Panc1 (cell line): ENCODE data around the gene METTL9. TPM values are rescaled to one million over a fixed set of nuclear protein-coding genes. Genes with fewer than 3 reads are reported as not detected.
A peak's percentile ranks its signal among the peaks of the same experiment; 100 is the strongest.

Experiments
- ATAC-seq: fragments of 200-7000 bp; cut with Tn5 transposase; 2 replicates; pipeline ENCODE4 v1.9.1; 2020; ENCODE audit warnings: mild to moderate bottlenecking, moderate library complexity
- BruUV-seq: library from RNA; stranded (reverse); fragments of 400-500 nt; replicated peaks from 2 replicates; lab custom pipeline; 2021; lab: Mats Ljungman, UMichigan
- CTCF ChIA-PET: fragments of 300-600 bp; sonication (Branson Sonifier 250); formaldehyde crosslinking; loops from one replicate; lab custom pipeline; 2022; ENCODE audit warnings: antibody characterized with exemption; lab: Charles Lee
- POLR2A ChIA-PET: fragments of 300-600 bp; sonication (Branson Sonifier 250); formaldehyde crosslinking; loops from one replicate; lab custom pipeline; 2022; ENCODE audit warnings: antibody characterized with exemption; lab: Charles Lee
- DNase-seq: peaks from one replicate; pipeline ENCODE4 v3.0.0-alpha.2; 2010; ENCODE audit warnings: low read depth, low spot score
- H3K27ac ChIP-seq: 2 replicates; pipeline ENCODE4 v1.5.1; 2011; ENCODE audit warnings: mild to moderate bottlenecking, low read length, inconsistent platforms
- H3K27me3 ChIP-seq: fragments of 200-500 bp; sonication (Bioruptor generic); 2 replicates; pipeline ENCODE4 v1.6.0; 2014; ENCODE audit warnings: low read length, inconsistent platforms; ENCODE audit not compliant: control insufficient read depth, insufficient read depth
- H3K36me3 ChIP-seq: fragments of 200-500 bp; sonication (Bioruptor generic); 2 replicates; pipeline ENCODE4 v1.5.1; 2014; ENCODE audit warnings: inconsistent platforms, mild to moderate bottlenecking, low read length, moderate library complexity; ENCODE audit not compliant: control insufficient read depth, insufficient read depth
- H3K4me1 ChIP-seq: 2 replicates; pipeline ENCODE4 v1.5.1; 2011; ENCODE audit warnings: inconsistent platforms, mild to moderate bottlenecking, low read length, moderate library complexity; ENCODE audit not compliant: control insufficient read depth, insufficient read depth
- H3K4me3 ChIP-seq, 2 experiments: 2 replicates each; pipeline ENCODE4 v1.5.1; 2011 to 2012; ENCODE audit warnings: low read depth in 2 of 2, low read length in 2 of 2, mild to moderate bottlenecking in 2 of 2, inconsistent platforms in 1 of 2, moderate library complexity in 1 of 2
- H3K9me3 ChIP-seq: fragments of 200-500 bp; sonication (Bioruptor generic); 2 replicates; pipeline ENCODE4 v1.5.1; 2014; ENCODE audit warnings: low read depth, mild to moderate bottlenecking, inconsistent platforms, low read length, moderate library complexity; ENCODE audit not compliant: control insufficient read depth, insufficient read depth
- CTCF ChIP-seq: fragments of 450-650 bp; IDR thresholded peaks from 2 replicates; pipeline ENCODE4 v1.5.1; 2017; ENCODE audit warnings: mild to moderate bottlenecking
- POLR2AphosphoS5 ChIP-seq: IDR thresholded peaks from 2 replicates; pipeline ENCODE4 v1.6.1; 2012; ENCODE audit warnings: mild to moderate bottlenecking, low read depth, low read length, moderate library complexity
- REST ChIP-seq, 2 experiments: IDR thresholded peaks; 2 replicates each; pipeline ENCODE4 v1.6.1; 2011 to 2012; ENCODE audit warnings: low read depth in 2 of 2, control low read depth in 1 of 2, low read length in 1 of 2, mild to moderate bottlenecking in 1 of 2, moderate library complexity in 1 of 2; ENCODE audit not compliant: insufficient read depth in 1 of 2
- SIN3A ChIP-seq: IDR thresholded peaks from 2 replicates; pipeline ENCODE4 v1.6.1; 2012; ENCODE audit warnings: low read depth, mild to moderate bottlenecking, low read length, moderate library complexity, borderline replicate concordance; ENCODE audit not compliant: insufficient read depth
- TCF7L2 ChIP-seq: IDR thresholded peaks from 2 replicates; pipeline ENCODE4 v1.6.1; 2011; ENCODE audit warnings: mild to moderate bottlenecking, low read depth, low read length, inconsistent platforms
- in situ Hi-C: cut with HindIII; loops from 2 replicates; pipeline ENCODE4 v1.10.0; 2016; ENCODE audit warnings: low sequenced_read_pairs, low pct_unique_long_range_greater_than_20kb
- intact Hi-C: fragments of 100-400 bp; cut with micrococcal nuclease; formaldehyde crosslinking; loops from one replicate; pipeline ENCODE4 v1.10.0; 2022; ENCODE audit not compliant: unreplicated experiment
- total RNA-seq: library from RNA; stranded (reverse); gene quantifications from one replicate; pipeline ENCODE4 v1.2.1, GENCODE V29; 2021; ENCODE audit not compliant: unreplicated experiment

The METTL9 gene
- total RNA-seq, 1 experiment from 2014 or later = 86.1 TPM

GRCh38 chr16:21656795-21657768 is 57.7 kb downstream of the METTL9 start:
- no peaks in the 10 kb centered on the region for H3K4me1 ChIP-seq
- H3K4me3 ChIP-seq = no peak overlapping the region
- ChIA-PET CTCF (interaction anchor here (0.6 to 1.6 kb wide), 7 partner anchors 8 to 73 kb away, joined by 3 to 11 read pairs (median 6); no protein-coding TSS in a partner anchor), POLR2A (no interaction called here)
- BruUV-seq = no TSS peak
- no peaks in the 10 kb centered on the region for H3K27me3 ChIP-seq
- H3K27ac ChIP-seq = no peak overlapping the region
- TF ChIP-seq TCF7L2 = no peak
- TF ChIP-seq SIN3A = no peak
- peak; percentile 82 for TF ChIP-seq CTCF
- TF ChIP-seq REST (IDR thresholded peaks at IDR 0.05; ENCODE audit: insufficient read depth in 1 of 2, low read depth in 2 of 2, low read length in 1 of 2) = no peak
- H3K36me3 ChIP-seq = no peaks in the 10 kb centered on the region
- H3K9me3 ChIP-seq = no peaks in the 10 kb centered on the region
- in situ Hi-C loops = no loop called here
- intact Hi-C loops = loop anchor here (2.0 kb wide), 1 partner anchor 52 kb away; no protein-coding TSS in a partner anchor
- no peak for ATAC-seq
- no peak for DNase-seq

GRCh38 chr16:21659124-21659523 is 59.7 kb downstream of the METTL9 start:
- in situ Hi-C loops = no loop called here
- intact Hi-C loops = no loop called here
- CTCF ChIA-PET = interaction anchor here (1.0 kb wide), 1 partner anchor 49 kb away, joined by 11 read pairs; no protein-coding TSS in a partner anchor

More at GRCh38 chr16:21659124-21659523, 59.7 kb downstream of the METTL9 start:
- Histone ChIP-seq H3K4me1 (no peaks in the 10 kb centered on the region), H3K4me3 (no peak overlapping the region), H3K27ac (no peak overlapping the region), H3K9me3 (no peaks in the 10 kb centered on the region), H3K27me3 (no peaks in the 10 kb centered on the region), H3K36me3 (no peaks in the 10 kb centered on the region)
- BruUV-seq = no TSS peak
- DNase-seq = no peak
- POLR2A ChIA-PET = no interaction called here
- TF ChIP-seq SIN3A (no peak), TCF7L2 (no peak), CTCF (no peak), POLR2AphosphoS5 (no peak), REST (IDR thresholded peaks at IDR 0.05; ENCODE audit: insufficient read depth in 1 of 2, low read depth in 2 of 2, low read length in 1 of 2) (no peak)
- no peak for ATAC-seq
